ENCODE data around the gene EPB41L4B.

The EPB41L4B gene

DNA sequence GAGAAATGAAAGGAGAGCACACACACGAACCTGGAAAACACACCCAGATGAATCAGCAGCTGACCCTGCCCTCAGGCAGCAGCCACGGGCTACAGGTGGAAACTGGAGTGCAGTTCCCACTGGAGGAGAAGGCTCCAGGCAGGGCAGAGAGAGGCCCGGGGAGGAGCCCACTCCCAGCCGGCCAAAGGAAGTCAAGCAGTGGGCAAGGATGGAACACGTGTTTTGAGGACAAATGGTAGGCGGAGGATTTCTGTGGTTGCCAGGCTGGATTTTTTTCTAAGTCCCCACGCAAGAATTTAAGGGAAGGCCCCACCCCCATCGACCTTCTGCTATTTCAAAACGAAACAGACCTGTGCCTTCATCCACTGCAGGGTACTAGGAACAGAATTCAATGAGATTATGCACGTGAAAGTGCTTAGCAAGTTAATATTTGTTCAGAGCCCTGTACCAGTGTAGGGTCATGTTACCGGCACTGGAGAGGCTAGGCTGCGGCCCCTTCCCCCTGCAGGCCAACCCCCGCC, 6.8 kb downstream of the EPB41L4B start:
- H3K9me3 Mint-ChIP-seq, result no peaks in the 10 kb centered on the region
- no peaks in the 10 kb centered on the region for H3K4me1 Mint-ChIP-seq
- H3K36me3 Mint-ChIP-seq, result no peaks in the 10 kb centered on the region
- no peak for ATAC-seq
- no peak overlapping the region for H3K27ac Mint-ChIP-seq
- H3K4me3 Mint-ChIP-seq, result no peak overlapping the region
- no peak for DNase-seq (ENCODE audit: low spot score in 2 of 2)

DNA sequence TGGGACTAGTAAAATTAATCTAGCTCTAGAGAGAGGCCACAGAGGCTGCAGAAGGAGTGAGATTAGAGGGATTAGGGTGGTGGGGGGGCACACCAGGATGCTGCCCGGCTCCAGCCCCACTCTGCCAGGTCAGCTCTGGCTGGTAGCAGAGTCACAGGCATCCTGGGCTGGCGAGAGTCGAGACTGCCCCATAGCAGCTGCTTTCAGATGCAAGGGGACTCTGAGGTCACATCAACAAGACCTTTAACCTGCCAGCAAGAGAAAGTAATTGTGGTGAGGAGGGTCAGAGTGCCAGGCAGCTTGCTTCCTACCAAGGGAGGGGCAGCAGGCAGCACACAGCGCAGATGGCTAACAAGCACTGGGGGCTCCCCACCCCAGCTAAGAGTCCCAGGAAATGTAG, 7.5 kb downstream of the EPB41L4B start:
- DNase-seq (ENCODE audit: low spot score in 2 of 2), result no peak
- no peaks in the 10 kb centered on the region for H3K9me3 Mint-ChIP-seq
- H3K4me3 Mint-ChIP-seq, result no peak overlapping the region
- no peak for ATAC-seq
- H3K4me1 Mint-ChIP-seq, result no peaks in the 10 kb centered on the region
- H3K27ac Mint-ChIP-seq, result no peak overlapping the region
- no peaks in the 10 kb centered on the region for H3K36me3 Mint-ChIP-seq

DNA sequence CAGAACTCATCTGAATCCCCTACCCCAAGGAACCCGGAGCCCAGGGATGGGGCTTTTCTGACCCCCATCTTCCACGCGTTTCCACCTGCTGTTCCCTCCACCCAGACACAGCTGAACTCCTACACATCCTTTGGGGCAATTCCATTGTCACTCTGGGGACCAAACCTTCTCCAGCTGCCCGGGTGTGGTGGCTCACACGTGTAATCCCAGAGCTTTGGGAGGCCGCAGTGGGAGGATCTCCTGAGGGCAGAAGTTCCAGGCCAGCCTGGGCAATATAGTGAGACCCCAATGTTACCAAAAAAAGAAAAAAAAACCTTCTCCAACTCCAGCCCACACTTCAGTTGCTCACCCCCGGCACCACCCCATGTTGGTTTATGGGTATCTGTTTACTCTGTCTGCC, 8.1 kb downstream of the EPB41L4B start:
- no peaks in the 10 kb centered on the region for H3K4me1 Mint-ChIP-seq
- no peak overlapping the region for H3K4me3 Mint-ChIP-seq
- no peaks in the 10 kb centered on the region for H3K36me3 Mint-ChIP-seq
- DNase-seq (ENCODE audit: low spot score in 2 of 2) (no peak), ATAC-seq (no peak)
- no peak overlapping the region for H3K27ac Mint-ChIP-seq
- no peaks in the 10 kb centered on the region for H3K9me3 Mint-ChIP-seq

DNA sequence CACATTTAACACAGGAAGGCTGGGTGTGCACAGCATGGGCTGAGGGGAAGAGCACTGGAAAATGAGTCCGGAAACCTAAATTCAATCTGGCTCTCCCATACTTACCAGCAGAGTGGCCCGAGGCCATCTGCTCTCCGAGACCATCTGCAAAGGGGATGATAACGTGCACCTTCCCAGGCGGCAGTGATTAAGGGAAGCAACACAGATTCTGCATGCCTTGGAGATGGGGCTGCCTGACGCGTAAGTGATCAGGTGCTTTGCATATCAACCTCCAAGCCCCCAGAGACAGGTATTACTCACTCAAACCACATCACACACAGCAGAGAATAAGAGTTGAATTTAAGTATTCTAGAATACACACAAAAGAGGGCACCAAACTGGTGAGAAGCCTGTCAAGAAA, 9.1 kb downstream of the EPB41L4B start:
- no peaks in the 10 kb centered on the region for H3K4me1 Mint-ChIP-seq
- no peak overlapping the region for H3K4me3 Mint-ChIP-seq
- no peak for ATAC-seq
- no peak overlapping the region for H3K27ac Mint-ChIP-seq
- no peaks in the 10 kb centered on the region for H3K36me3 Mint-ChIP-seq
- DNase-seq (ENCODE audit: low spot score in 2 of 2), result no peak
- no peaks in the 10 kb centered on the region for H3K9me3 Mint-ChIP-seq

DNA sequence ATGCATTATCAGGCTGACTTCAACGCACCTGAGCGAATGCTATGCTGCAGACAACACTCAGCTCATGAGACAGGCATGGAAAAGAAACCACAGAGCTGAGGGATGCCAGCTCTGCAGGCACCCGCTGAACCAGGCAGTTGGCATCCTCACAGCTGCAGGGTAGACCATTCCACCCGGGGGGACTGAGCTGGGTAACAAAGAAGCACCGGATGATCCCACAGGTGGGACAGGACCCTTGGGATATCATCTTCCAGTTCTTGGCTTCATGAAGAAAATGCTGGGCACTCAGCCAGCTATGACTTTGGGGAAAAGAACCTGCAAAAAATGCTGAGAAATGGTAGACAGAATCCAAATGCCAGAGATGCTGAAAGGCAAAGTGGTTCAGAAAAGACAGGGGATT, 9.6 kb downstream of the EPB41L4B start:
- no peaks in the 10 kb centered on the region for H3K4me1 Mint-ChIP-seq
- ATAC-seq (no peak), DNase-seq (ENCODE audit: low spot score in 2 of 2) (no peak)
- H3K9me3 Mint-ChIP-seq, result no peaks in the 10 kb centered on the region
- H3K27ac Mint-ChIP-seq, result no peak overlapping the region
- no peaks in the 10 kb centered on the region for H3K36me3 Mint-ChIP-seq
- no peak overlapping the region for H3K4me3 Mint-ChIP-seq

DNA sequence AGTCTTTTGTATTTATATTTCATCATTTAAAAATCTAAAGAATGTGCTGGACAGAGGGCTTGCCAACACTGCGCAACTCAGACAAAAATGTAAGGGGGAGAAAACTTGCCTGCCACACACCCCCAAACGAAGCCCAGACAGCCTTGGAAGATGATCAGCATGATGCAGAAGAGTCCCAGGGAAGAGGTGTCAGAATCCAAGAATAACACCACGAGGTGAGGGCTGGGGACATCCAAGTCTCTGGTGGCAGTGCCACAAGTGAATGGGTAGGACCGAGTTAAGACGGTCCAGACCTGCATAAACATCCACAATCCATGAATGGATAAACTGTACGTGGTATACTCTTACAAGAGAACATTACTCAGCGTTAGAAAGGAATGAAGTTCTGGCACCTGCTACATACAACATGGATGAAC, 10.4 kb downstream of the EPB41L4B start:
- no peaks in the 10 kb centered on the region for H3K4me1 Mint-ChIP-seq
- no peak overlapping the region for H3K4me3 Mint-ChIP-seq
- no peaks in the 10 kb centered on the region for H3K36me3 Mint-ChIP-seq
- ATAC-seq (no peak), DNase-seq (ENCODE audit: low spot score in 2 of 2) (no peak)
- H3K27ac Mint-ChIP-seq, result no peak overlapping the region
- H3K9me3 Mint-ChIP-seq, result no peaks in the 10 kb centered on the region

DNA sequence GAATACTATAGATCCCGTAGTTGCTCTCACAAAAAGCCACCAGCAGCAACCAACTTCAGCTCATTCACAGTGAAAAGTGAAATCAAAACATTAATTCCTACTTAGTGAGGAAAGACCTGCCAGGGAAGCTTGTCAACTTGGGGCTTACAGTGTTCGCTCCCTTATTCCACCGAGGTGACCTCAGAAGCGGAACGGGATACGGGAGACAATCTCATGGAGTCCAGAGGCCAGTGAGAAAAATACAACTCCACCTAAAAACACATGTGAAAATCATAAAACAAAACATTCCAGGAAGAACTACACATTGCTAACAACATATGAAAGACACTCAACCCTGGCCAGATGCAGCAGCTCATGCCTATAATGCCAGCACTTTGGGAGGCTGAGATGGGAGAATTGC, 11.6 kb downstream of the EPB41L4B start:
- no peak overlapping the region for H3K27ac Mint-ChIP-seq
- ATAC-seq (no peak), DNase-seq (ENCODE audit: low spot score in 2 of 2) (no peak)
- H3K4me1 Mint-ChIP-seq, result no peaks in the 10 kb centered on the region
- no peak overlapping the region for H3K4me3 Mint-ChIP-seq
- H3K36me3 Mint-ChIP-seq, result no peaks in the 10 kb centered on the region
- H3K9me3 Mint-ChIP-seq, result no peaks in the 10 kb centered on the region

DNA sequence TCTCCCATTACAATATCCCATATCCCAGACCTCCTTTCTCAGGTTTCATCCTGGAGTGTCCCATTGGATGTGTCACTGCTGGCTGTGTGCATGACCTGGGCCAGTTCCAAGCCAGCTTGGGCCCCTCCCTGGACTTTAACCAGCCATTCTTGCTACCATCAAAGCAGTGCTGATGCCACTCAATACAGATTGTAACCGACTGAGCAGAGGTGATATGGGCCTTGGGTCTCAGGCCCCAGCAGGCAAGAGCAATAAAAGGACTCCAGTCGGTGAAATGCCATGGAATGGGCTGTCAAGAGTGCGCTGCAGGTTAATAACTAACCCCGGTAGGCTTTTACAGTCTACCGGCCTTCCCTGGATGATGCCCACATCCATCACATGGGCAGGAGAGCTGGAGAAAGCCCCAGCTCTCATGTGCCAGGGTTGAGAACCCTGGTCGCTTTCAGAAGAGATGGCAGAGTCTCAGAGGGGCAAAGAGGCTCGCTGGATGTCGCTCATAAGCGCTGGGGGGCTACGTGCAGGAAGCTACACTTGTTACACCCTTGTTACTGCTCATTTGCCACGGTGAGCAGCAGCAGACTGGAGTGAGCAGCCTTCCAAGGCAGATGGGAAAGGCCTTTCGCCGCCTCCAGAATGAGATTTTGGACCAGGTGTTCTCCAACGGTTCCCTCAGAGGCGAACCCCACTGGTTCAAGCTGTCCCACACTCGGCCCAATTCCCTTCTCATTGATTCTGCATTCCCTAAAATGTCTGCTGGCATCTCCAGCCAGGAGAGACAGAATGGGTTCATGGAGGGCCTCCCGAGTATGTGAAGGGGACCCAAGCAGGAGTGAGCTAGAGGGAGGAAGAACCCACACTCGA, 13.2 kb downstream of the EPB41L4B start:
- H3K36me3 Mint-ChIP-seq, result no peaks in the 10 kb centered on the region
- H3K9me3 Mint-ChIP-seq, result no peaks in the 10 kb centered on the region
- H3K27ac Mint-ChIP-seq, result no peak overlapping the region
- H3K4me1 Mint-ChIP-seq, result no peaks in the 10 kb centered on the region
- no peak overlapping the region for H3K4me3 Mint-ChIP-seq
- no peak for DNase-seq (ENCODE audit: low spot score in 2 of 2)
- ATAC-seq, result no peak

DNA sequence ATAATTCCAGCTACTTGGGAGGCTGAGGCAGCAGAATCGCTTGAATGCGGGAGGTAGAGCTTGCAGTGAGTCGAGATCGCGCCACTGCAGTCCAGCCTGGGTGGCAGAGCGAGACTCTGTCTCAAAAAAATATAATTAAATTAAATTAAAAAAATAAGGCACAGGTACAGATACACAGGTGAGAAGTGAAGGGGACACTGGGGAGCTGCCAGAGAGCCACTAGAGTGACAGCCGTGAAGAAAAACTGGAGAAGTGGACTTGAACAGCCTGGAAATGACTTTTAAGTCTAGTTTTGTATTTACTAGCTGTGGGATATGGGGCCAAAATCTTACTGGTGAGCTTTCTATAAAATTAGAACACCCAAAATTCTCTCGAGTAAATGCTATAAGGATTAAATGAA, 15.1 kb downstream of the EPB41L4B start:
- H3K9me3 Mint-ChIP-seq, result no peaks in the 10 kb centered on the region
- no peaks in the 10 kb centered on the region for H3K4me1 Mint-ChIP-seq
- ATAC-seq (no peak), DNase-seq (ENCODE audit: low spot score in 2 of 2) (no peak)
- H3K27ac Mint-ChIP-seq, result no peak overlapping the region
- no peak overlapping the region for H3K4me3 Mint-ChIP-seq
- no peaks in the 10 kb centered on the region for H3K36me3 Mint-ChIP-seq

DNA sequence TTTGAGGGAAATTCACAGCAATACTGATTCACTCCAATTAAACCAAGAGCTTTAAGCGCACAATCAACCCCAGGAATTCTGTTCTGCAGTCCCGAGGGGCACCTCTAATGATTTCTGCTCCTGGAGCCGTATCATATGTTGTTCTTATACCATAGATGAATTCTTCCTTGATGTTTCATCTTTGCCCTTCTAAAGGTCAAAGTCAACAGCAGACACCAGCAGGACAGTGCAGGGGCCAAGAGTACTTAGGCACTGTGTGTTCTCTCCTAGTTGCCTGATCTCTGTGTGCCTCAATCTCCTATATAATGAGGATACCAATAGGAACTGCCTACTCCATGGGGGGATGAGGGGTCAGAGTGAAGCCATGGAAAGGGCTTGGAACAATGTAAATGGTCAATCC, 16.5 kb downstream of the EPB41L4B start:
- no peaks in the 10 kb centered on the region for H3K9me3 Mint-ChIP-seq
- ATAC-seq (no peak), DNase-seq (ENCODE audit: low spot score in 2 of 2) (no peak)
- no peaks in the 10 kb centered on the region for H3K4me1 Mint-ChIP-seq
- no peak overlapping the region for H3K4me3 Mint-ChIP-seq
- H3K27ac Mint-ChIP-seq, result no peak overlapping the region
- no peaks in the 10 kb centered on the region for H3K36me3 Mint-ChIP-seq

DNA sequence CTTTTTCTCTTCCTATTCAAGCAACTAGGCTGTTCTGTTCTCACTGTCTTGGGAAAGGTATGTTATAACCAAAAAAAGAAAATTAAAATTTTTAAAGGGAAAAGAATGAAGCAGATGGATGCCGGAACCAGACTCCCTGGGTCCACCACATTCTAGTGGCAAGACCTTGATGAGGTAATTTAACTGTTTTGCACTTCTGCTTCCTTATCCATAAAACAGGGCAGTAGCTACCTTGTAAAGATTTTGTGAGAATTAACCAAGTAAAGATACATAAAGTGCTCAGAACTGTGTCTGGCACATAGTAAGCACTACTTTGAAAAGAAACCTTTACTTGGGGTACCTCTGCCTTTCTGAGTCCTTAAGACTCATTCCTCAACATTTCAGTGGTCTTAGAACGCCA, 17.0 kb downstream of the EPB41L4B start:
- no peaks in the 10 kb centered on the region for H3K36me3 Mint-ChIP-seq
- DNase-seq (ENCODE audit: low spot score in 2 of 2), result no peak
- H3K4me3 Mint-ChIP-seq, result no peak overlapping the region
- H3K27ac Mint-ChIP-seq, result no peak overlapping the region
- ATAC-seq, result no peak
- H3K4me1 Mint-ChIP-seq, result no peaks in the 10 kb centered on the region
- H3K9me3 Mint-ChIP-seq, result no peaks in the 10 kb centered on the region

DNA sequence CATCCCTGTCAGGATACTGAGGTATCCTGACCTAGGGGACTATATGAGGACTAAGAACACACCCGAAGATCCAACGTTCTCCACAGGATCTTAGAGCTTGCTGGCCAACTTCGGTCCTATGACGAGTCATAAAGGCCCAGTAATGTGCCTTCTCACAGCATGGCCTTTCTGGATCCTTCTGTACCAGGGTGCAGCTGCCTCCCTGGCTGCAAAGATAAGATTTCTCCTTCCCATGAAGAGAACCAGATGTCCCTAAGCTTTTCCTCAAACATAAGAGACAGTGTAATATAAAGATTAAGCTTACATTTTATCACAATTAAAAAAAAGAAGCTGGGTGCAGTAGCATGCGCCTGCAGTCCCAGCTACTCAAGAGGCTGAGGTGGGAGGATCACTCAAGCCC, 18.3 kb downstream of the EPB41L4B start:
- no peaks in the 10 kb centered on the region for H3K9me3 Mint-ChIP-seq
- ATAC-seq, result no peak

DNA sequence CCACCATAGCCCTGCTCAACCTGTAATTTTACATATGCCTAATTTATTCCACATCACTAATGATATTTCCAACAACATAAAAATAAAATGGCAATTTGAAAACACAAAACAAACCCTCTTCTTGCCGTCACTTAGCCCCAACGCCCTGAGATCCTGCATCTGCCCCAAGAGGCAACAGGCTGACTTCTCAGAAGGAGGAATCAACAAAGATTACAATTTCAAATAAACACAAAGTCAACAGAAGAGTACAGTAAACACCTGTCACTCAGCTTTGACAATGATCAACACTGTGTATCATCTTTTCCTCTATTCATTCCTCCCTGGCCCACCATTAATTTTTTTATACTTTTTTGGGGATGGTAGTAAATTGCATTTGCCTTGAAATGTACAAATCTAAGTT, 19.8 kb downstream of the EPB41L4B start:
- Mint-ChIP-seq H3K9me3 (no peaks in the 10 kb centered on the region), H3K4me1 (peaks cover 2% of the 10 kb centered on the region), H3K4me3 (no peak overlapping the region), H3K27ac (no peak overlapping the region), H3K36me3 (no peaks in the 10 kb centered on the region)
- ATAC-seq (no peak), DNase-seq (ENCODE audit: low spot score in 2 of 2) (no peak)

More for the DNA sequence above, 18.3 kb downstream of the EPB41L4B start:
- Mint-ChIP-seq H3K4me1 (no peaks in the 10 kb centered on the region), H3K4me3 (no peak overlapping the region), H3K36me3 (no peaks in the 10 kb centered on the region), H3K27ac (no peak overlapping the region)
- no peak for DNase-seq (ENCODE audit: low spot score in 2 of 2)

DNA sequence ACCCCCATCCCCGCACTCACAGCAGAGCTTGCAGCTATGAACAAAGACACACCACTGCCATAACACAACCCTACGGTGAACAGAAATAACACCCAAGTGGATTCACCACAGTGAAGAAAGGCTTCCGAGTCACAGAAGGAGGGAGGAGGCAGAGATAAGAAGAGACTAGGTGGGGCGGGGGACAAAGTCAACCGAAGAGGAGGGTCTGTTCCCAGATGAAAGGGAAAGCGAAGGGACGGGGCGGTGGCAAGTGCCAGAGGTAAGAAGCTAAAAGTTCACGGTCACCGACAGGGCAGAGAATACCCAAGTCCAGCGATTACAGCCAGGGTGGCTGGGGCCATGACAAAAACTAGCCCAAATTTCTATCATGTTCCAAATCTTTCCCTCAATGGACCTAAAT, 21.0 kb downstream of the EPB41L4B start:
- peaks cover 6% of the 10 kb centered on the region for H3K4me1 Mint-ChIP-seq
- no peak for ATAC-seq
- H3K27ac Mint-ChIP-seq, result no peak overlapping the region
- no peak overlapping the region for H3K4me3 Mint-ChIP-seq
- H3K9me3 Mint-ChIP-seq, result no peaks in the 10 kb centered on the region
- DNase-seq (ENCODE audit: low spot score in 2 of 2), result no peak
- H3K36me3 Mint-ChIP-seq, result no peaks in the 10 kb centered on the region

DNA sequence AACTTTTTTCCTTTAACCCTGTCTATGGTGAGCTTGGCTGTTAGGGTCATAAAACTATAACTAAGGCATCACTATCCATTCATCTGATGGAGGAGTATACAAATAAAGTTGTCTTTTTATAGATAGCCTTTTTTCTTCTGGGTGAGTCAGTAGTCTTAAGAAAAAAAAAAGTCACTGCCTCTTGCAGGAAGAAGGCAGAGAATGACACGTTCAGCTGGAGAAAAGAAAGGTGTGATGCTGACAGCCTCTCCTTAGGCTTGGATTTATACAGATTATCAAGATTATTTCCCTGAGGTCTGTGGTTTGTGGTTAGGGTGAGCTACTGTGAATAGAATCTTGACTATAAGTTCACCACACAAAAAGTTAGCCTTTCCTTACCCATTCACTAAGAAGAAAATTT, 23.0 kb downstream of the EPB41L4B start:
- Mint-ChIP-seq H3K36me3 (no peaks in the 10 kb centered on the region), H3K9me3 (no peaks in the 10 kb centered on the region), H3K27ac (no peak overlapping the region), H3K4me1 (peaks cover 6% of the 10 kb centered on the region), H3K4me3 (no peak overlapping the region)
- no peak for ATAC-seq
- no peak for DNase-seq (ENCODE audit: low spot score in 2 of 2)

DNA sequence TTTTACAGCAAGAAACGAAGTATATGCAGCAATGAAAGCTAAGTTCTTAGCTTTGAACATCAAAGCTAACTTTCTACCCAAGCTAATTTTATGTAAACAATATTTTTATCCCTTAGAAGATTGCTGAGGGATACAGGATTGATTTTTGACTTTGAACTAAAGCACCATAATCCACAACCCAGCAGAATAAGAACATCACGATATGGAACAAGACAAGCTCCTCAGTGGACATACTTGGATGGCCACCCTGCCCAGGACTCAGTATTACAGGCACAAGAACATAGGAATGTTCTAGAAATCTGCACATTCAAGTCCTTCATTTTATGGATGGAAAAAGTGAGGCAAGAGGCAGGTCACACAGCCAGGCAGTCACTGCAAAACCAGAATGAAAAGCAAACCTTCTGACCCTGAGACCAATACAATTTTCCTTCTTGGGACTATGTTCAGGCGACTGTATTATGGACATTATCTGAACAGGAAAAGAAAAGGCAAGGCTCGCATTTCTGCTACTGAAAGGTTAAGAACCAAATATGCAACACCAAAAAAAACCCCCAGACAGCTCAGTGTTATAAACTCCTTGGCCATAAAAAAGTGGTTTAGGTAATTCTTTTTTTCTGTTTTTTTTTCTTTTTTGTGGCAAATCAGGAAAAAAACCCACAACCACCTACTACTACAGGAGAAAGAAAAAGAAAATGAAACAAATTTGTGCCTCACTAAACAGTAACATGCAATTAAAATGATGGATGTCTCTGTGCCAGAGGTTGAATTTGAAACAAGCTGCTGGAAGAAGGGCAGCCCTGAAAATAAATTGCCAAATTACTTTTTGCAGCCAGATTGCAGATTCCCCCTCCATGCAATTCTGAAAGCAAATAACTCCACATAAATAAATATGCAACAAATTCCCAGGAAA, 25.4 kb downstream of the EPB41L4B start:
- no peak for ATAC-seq
- Mint-ChIP-seq H3K27ac (no peak overlapping the region), H3K36me3 (no peaks in the 10 kb centered on the region), H3K9me3 (no peaks in the 10 kb centered on the region), H3K4me3 (no peak overlapping the region), H3K4me1 (peaks cover 6% of the 10 kb centered on the region)
- no peak for DNase-seq (ENCODE audit: low spot score in 2 of 2)
